Measurements from ENCODE around the gene MCC.

DNA sequence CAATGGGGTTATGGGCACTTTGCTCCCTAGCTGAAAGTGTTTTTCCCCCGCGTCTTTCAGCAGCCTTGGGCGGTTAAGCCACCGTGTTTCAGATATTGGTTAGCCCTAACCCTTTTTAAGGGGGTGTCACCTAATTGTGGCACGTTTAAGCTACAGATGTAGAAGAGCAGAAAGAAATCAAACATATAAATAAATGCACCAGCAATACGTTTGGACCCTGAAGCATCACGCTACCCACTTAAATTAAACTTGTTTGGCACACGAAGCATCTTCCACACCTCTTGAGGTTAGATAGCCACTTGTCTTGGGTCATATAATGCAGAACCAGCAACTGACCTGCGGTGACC is 26.0 kb upstream of the MCC start:
- no peak for TF ChIP-seq ZNF302 (CRISPR knock-in tag; IDR thresholded peaks at IDR 0.05)
- no peak for TF ChIP-seq SMC3 (IDR thresholded peaks at IDR 0.05)
- TF ChIP-seq, protein P1, sequence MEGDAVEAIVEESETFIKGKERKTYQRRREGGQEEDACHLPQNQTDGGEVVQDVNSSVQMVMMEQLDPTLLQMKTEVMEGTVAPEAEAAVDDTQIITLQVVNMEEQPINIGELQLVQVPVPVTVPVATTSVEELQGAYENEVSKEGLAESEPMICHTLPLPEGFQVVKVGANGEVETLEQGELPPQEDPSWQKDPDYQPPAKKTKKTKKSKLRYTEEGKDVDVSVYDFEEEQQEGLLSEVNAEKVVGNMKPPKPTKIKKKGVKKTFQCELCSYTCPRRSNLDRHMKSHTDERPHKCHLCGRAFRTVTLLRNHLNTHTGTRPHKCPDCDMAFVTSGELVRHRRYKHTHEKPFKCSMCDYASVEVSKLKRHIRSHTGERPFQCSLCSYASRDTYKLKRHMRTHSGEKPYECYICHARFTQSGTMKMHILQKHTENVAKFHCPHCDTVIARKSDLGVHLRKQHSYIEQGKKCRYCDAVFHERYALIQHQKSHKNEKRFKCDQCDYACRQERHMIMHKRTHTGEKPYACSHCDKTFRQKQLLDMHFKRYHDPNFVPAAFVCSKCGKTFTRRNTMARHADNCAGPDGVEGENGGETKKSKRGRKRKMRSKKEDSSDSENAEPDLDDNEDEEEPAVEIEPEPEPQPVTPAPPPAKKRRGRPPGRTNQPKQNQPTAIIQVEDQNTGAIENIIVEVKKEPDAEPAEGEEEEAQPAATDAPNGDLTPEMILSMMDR (IDR thresholded peaks at IDR 0.05), result no peak
- TF ChIP-seq RFX5 (IDR thresholded peaks at IDR 0.05), result no peak
- TF ChIP-seq, protein P2, sequence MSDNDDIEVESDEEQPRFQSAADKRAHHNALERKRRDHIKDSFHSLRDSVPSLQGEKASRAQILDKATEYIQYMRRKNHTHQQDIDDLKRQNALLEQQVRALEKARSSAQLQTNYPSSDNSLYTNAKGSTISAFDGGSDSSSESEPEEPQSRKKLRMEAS (IDR thresholded peaks at IDR 0.05), result no peak

Data from A549 (cell line).